ENCODE results near the gene DTWD1.
A peak's percentile ranks its signal among the peaks of the same experiment; 100 is the strongest.
"Not testable (repeated sequence)": the region's sequence is repeated elsewhere in the genome, so short reads cannot be mapped to it uniquely, and the experiment has no call there.

The DTWD1 gene, protein sequence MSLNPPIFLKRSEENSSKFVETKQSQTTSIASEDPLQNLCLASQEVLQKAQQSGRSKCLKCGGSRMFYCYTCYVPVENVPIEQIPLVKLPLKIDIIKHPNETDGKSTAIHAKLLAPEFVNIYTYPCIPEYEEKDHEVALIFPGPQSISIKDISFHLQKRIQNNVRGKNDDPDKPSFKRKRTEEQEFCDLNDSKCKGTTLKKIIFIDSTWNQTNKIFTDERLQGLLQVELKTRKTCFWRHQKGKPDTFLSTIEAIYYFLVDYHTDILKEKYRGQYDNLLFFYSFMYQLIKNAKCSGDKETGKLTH

DNA sequence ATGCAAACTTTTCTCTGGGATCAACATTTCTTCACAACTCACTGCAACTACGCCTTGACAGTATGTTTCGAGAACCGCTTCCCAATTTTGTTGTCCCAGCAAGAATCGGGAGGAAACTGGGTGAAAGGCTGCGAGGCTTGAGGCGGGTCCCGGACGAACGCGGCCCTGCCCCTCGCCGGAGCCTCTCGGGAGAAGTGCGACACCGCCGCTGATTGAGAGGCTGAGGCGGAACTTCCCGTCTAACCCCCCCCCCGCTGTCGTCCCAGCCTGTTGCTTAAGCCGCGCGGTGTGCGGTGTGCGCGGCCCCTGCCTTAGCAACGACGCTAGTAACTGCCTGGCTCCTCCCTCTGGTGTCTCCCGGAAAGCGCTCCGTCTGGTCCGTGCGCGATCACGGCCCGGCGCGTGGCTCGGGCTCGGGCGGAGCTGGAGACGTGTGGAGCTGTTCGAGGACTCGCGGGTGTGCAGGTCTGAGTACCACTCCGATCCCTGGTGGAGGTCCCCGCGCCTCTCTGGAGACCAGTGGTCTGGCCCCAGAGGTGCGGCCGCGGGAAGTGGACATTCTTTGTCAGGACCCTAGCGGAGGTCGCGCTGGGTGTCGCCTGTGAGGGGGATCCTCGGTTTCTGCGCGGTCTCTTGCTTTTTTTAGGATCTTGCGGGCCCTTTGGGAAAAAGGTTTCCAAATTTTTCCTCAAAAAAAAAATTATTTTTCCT, at the start of gene DTWD1, which contains the start of gene FAM227B:
TSS of gene DTWD1 (plus strand) at position 391 of the 711 bp plus-strand sequence. CDS start 4,120 bp downstream, outside the sequence.
TSS of gene FAM227B (minus strand) at position 161 of the 711 bp plus-strand sequence. CDS start 5,647 bp downstream, outside the sequence.
- peak; percentile 95 for DNase-seq (ENCODE audit: low spot score)

DNA sequence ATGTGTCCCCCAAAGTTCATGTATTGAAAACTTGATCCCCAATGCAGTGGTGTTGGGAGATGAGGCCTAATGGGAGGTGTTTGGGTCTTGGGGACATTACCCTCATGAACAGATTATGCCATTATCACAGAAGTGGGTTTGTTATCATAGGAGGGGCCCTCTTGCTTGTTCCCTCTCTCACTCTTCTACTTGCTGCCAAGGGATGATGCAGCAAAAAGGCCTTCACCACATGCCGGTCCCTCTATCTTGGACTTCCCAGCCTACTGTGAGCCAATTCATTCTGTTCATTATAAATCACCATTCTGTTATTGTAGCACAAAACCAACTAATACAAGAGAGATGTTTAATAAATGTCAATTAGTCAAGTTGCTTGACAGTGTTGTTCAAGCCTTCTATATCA, 47.4 kb upstream of the DTWD1 start:
- no peak for DNase-seq (ENCODE audit: low spot score)

DNA sequence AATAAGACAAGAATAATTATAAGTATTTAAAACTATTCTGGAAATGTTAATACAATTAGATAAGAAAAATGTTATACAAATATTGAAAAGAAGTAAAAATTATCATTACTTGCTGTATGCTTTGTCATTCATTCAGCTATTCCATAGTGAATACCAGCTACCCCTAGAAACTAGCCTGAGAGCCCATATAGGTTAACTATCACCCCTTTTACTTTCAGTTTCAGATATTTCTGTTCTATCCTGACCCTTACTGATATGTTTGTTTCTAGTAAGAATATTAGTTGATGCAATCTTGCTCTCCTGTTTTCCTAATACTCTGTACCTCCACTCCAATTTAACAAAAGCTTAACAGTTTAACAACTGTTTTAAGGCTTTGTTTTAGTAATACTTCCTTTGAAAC, 31.8 kb upstream of the DTWD1 start:
- no peak for DNase-seq (ENCODE audit: low spot score)

DNA sequence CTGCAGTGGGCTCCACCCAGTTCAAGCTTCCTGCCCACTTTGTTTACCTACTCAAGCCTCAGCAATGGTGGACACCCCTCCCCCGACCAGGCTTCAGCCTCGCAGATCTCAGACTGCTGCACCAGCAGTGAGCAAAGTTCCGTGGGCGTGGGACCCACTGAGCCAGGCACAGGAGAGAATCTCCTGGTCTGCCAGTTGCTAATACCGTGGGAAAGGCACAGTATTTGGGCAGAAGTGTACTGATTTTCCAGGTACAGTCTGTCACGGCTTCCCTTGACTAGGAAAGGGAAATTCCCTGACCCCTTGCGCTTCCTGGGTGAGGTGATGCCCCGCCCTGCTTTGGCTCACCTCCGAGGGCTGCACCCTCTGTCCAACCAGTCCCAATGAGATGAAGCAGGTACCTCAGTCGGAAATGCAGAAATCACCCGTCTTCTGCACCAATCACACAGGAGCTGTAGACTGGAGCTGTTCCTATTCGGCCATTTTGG, 28.0 kb upstream of the DTWD1 start:
- DNase-seq (ENCODE audit: low spot score): not testable (repeated sequence)

DNA sequence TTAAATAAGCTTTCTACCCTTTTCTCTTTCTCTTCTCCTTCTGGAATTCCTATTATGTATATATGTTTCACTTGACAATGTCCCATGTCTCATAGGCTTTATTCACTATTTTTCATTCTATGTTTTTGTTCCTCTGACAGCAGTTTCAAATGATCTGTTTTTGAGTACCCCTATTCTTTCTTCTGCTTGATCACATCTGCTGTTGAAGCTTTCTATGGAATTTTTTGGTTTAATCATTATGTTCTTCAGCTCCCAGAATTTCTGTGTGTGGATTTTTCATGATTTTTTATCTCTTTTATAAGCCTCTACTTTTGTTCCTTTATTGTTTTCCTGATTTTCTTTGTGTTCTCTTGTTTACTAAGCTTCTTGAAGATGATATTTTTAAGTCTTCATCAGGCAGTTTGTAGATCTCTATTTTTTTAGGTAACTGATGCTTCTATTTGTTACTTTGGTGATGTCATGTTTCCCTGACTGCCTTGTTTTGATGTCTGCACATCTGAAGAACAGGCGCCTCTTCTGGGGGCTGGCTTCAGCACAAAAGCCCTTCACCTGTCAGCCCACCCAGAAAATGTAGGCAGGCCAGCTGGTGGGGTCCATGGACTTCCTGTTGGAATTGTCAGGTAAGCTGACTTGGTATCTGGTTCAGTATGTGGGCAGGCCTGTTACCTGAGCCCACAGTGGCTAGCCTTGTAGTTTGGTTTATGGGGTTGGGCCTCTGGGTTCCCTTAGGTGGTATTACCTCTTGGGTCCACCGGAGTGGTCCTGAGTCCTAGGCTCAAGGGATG, 16.0 kb upstream of the DTWD1 start:
- no peak for DNase-seq (ENCODE audit: low spot score)

DNA sequence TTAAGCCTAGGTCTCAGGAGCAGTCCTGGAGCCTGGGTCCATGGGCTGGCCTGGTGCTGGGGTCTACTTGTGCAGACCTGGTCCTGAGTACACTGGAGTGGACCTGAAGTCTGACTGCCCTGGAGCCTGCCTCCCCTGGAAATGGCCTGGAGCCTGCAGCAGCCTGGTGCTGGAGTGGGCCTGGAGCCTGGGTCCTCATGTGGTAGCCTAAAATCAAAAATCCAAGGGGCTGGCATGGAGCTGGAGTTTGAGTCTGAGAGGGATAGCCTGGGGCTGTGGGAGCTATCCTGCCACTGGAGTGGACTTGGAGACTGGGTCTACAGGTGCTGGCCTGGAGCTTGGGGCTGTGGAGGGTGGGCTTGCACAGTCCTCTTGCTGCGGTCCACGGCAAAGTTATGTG, 15.3 kb upstream of the DTWD1 start:
- no peak for DNase-seq (ENCODE audit: low spot score)

DNA sequence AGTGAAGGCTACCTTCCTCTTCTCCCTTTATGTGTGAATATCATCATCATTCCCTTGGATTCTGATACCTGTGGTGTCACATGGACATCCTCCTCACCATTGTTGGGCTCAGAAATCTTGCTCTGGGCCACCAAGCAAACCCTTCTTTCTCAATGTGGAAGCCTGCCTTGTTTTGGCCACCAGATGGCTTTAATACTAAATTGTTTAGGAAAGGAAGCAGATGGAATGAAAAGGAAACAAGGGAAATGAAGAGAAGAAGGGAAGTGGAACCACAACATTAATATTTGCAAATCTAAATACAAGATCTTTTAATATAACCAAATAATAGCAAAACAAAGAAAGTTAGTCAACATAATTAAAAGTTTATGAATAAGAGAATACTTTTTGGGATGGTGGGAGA, 14.3 kb upstream of the DTWD1 start:
- DNase-seq (ENCODE audit: low spot score): no peak

DNA sequence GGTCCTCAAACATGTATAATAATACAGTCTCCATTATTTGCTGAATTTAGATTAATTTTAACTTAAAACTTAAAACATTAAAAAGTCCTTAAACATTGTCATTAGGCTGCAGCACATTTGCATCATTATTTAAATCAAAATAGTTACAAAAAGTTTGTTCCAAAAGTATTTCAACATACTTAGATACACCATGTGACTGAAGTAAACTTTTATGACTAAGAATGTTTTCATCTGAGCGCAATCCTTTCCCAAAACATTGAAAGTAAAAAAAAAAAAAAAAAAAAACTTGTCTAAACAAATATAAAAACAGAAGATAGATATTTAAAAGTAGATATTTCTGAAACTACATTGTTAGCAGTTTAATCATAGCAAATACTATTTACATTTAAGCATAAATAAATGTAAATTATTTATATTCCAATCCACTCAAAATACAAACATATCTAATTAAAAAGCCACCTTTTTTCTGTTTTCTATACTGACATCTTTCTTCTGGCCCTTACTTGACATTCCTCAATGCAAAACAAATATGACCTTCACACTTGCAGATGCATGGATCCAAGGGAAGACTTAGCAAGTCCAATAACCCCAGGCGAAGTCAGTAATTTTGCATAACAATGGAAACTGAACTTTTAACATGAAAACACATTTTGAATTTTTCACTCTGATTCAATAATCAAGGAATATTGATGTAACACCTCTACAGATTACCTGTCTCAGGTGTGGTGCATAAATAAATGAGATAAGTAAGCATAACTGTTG, 10.5 kb upstream of the DTWD1 start:
- no peak for DNase-seq (ENCODE audit: low spot score)

DNA sequence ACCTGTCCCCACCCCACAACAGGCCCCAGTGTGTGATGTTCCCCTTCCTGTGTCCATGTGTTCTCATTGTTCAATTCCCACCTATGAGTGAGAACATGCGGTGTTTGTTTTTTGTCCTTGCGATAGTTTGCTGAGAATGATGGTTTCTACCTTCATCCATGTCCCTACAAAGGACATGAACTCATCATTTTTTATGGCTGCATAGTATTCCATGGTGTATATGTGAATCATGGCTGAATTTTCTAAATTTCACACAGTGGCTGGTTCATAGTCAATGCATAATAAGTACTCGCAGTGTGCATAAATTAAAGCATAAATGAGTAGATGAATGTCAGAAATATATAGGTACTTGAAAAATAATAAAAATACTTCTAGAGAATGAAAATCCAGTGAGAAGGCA, 8.6 kb upstream of the DTWD1 start:
- DNase-seq (ENCODE audit: low spot score): not testable (repeated sequence)

DNA sequence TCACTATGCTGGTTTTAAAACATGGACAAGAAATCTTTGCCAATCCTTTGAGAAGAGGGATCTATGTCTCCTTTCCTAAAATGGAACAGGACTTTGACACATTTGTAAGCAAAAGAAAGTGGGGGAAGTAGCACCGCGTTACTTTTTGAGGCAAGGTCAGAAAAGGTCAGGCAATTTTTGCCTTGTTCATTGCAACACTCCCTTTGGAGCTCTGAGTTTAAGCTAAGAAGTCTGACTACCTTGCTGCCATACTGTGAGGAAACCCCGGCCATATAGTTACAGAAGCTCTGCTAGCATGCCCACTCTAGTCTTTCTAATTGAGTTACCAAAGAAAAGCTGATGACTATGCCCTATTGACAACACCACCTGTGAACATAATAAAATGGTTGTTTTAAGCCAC, 1.6 kb upstream of the DTWD1 start:
- no peak for DNase-seq (ENCODE audit: low spot score)

DNA sequence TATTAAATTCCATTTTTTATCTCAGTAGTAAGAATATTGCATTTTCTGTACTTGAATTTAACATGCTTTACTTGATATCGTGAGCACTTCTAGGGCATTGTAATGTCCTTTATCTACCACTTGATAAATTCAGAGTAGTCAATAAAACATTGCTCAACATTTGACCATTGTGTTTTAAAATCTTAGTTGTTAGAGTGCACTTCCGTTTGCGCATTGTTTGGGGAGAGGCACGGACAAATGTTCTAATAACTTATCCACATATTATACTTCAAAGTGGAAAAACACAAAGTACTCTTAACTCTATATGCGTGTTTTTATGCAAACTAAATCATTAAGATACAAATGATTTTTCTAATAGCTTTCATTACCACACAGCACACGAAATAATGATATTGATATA, 649 bp upstream of the DTWD1 start:
- no peak for DNase-seq (ENCODE audit: low spot score)

DNA sequence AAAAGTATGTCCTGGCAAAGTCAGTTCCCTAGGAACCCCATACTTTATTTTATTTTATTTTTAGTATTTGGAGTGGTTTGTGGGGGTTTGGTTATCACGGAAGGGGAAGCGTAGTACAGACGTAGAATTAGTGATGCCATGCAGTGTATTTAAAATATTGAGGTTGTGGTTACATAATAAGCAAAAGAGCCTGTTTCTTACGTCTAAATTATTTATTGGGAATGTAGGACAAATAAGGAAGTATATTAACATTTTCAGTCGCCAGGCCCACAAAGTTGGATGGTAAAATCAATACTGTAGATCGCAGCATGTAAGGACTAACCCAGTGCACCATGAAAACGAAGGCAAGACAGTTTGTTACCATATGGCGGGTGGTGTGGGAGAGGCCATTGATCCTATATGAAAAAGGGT, 558 bp downstream of the DTWD1 start:
- DNase-seq (ENCODE audit: low spot score): no peak

DNA sequence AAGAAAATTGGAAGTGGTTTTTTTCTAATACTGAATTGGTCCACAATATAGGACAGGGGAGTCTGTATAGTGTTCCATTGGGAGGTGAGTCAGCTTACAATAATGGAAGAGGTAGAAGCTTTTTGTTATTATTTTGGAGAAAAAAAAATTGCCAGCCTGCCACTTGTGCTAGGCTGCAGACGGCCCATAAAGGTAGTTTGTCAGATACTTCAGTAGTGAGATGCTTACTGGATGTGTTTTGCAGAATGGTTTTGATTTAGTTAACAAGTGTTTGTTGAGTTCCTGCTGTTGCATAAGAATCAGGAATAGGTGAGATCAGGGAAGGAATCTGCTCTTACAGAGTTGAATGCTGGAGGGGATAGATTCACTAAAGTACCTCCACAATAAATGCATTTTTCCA, 1.0 kb downstream of the DTWD1 start:
- DNase-seq (ENCODE audit: low spot score): no peak

DNA sequence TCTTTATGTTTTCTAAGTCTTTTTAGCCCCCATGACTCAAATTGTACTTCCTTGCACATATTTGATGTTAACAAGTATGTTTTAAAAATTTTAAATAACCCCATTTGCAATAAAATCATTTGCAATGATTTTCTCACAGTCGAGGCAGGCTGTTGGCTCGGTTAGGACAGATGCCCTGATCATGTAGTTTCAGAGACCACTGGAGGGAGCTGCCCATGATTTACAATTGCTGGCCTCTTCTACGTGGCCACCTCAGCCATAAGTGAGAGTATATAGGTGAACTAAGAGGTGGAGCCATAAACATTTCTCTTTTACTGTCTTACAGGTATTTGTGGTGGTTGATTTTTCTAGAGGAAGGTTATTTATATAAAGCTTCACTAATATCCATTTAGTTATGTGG, 1.7 kb downstream of the DTWD1 start:
- no peak for DNase-seq (ENCODE audit: low spot score)

DNA sequence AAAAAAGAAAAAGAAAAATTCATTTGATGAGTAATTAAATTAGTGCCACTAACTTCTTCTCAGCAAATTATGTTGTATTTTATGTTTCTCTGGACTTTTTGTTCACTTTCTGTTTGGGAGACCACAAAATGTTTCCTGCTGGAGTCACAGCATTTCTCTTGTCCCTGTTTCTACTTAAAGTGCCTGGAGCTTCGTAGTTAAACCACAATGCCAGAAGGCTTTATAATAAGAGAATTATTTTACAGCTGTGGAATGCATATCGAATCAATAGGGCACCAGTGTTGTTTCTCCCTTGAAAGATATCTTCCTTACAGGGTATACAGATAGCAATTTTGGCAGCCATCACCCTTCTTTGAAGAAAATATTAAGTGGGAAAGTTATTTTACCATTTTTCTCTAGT, 3.2 kb downstream of the DTWD1 start:
- no peak for DNase-seq (ENCODE audit: low spot score)

DNA sequence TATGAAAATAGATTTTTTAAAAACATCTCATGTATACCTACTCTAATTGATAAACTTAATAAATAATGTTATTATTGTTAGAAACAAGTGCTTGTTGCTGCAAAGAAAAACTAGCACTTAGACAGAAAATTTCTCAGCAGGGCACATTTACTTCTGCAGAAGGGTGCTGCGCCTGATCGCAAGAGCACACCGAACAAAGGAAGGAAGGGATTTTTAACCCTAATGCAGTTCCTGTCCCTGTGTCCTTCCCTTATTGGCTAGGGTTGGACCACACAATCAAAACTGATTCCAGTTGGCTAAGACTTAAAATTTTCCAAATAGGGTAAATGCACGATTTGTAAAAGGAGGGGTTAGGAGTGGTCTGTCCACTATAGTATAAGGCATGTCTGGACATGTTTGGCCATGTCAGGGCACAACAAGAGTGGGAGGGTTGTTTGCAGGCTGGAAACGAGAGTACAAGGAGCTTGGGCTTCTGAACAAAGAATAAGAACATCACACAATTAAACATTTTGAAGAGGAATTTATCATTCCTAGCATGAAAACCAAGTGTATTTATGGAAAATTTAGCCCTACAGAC, 4.7 kb downstream of the DTWD1 start:
- DNase-seq (ENCODE audit: low spot score): no peak

DNA sequence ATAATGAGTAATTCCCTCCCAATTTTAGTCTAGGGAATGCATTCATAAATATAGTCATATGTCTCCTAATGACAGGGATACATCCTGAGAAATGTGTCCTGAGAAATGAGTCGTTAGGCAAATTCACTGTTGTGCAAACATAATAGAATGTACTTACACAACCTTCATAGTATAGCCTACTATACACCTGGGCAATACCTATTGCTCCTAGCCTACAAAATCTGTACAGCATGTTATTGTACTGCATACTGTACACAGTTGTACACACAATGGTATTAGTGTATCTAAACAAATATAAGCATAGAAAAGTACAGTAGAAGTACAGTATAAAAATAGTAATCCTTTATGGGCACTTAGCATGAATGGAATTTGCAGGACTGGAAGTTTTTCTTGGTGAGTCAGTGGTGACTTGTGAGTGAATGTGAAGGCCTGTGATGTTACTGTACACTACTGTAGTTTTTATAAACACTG, 6.6 kb downstream of the DTWD1 start:
- DNase-seq (ENCODE audit: low spot score): no peak

DNA sequence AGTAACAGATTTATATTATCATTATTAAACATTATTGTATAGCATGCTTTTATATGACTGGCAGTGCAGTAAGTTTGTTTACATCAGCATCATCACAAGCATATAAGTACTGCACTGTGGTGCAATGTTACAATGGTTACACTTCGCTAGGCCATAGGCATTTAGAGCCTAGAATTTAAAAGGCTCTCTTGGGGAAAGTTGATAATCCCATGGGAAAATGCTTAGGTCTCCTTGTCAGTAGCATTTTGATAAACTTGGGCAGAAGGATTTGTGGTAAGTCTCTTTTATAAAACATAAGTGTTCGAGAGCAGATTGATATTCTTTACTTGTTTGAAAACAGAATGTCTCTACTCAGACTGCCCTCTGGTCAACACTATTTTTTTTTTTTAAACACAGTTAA, 7.5 kb downstream of the DTWD1 start:
- no peak for DNase-seq (ENCODE audit: low spot score)

DNA sequence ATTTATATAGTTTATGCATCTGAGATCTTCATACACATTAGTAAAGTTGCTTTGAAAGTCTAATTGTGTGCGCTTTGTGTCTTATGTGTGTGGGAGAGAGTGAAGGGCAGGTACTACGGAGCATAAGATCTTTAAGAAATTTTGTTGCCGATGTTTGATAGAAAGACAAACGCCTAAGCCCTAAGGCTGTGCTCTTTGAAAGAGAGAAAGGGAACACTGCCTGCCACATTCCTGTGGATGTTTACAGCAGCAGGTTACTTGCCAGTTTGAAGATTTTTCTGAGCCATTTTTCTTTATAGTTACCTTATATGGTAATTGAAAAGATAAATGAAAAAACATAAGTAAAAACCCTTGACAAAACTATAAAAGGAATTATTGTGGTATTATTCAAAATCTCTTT, 17.0 kb downstream of the DTWD1 start:
- no peak for DNase-seq (ENCODE audit: low spot score)

DNA sequence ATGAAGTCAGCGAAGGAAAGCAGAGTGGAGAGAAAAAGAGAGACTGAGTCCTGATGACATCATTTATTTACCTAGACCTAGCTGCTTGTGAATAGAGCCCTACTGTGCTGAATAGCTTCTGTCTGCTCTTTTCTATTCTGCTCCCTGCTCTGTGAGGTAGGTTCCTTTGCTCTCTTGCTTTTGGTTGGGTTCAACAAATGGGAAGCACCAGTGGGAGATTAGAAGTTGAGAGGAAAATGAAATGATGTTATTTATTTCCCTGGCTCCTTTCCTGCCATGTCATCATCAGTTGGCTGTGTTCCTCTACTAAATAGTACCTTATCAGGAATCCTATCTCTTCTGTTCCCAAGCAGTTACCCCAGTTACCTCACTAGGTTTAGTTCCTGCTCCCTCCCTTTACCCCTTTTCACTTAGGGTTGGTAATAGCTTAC, 23.5 kb downstream of the DTWD1 start:
- no peak for DNase-seq (ENCODE audit: low spot score)

DNA sequence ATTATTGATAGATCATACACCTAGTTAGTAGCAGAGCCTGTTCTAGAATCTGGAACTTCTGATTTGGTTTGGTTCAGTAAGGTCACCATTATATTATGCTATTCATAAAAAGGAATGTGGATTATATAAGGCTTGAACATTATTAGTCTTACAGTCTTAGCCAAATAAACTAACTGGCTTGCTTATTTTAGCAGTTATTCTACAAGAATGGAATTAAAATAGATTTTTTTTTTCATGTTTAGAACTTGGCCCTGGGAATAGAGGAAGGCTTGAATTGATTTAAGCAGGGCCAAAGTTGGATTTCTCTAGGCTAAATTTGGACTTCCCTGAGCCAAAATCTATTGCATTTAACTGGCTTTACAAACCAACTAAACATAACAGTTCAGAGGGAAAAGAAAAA, 24.4 kb downstream of the DTWD1 start:
- DNase-seq (ENCODE audit: low spot score): no peak

All from CD4-positive, alpha-beta T cell treated with Interleukin-6 at 100 ng/mL for 8 hours (primary cell).